Measurements from ENCODE around the gene WDR47.
"Not testable (repeated sequence)": the region's sequence is repeated elsewhere in the genome, so short reads cannot be mapped to it uniquely, and the experiment has no call there.

WDR47 gene

DNA sequence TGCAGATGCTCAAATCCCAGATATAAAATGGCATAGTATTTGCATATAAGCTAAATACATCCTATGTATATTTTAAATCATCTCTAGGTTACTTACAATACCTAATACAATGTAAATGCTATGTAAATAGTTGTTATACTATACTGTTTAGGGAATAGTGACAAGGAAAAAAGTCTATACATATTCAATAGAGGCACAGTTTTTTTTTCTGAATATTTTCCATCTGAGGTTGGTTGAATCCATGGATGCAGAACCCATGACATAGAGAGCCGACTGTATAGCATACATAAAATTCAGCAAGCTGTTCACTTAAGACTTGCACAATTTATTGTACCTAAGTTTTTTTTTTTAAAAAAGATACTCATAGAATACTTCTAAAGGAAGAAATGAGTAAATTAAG is 27.4 kb upstream of the WDR47 start:
- no peak overlapping the region for H3K4me3 ChIP-seq (ENCODE audit: low read depth, low read length)
- TF ChIP-seq, protein P1, sequence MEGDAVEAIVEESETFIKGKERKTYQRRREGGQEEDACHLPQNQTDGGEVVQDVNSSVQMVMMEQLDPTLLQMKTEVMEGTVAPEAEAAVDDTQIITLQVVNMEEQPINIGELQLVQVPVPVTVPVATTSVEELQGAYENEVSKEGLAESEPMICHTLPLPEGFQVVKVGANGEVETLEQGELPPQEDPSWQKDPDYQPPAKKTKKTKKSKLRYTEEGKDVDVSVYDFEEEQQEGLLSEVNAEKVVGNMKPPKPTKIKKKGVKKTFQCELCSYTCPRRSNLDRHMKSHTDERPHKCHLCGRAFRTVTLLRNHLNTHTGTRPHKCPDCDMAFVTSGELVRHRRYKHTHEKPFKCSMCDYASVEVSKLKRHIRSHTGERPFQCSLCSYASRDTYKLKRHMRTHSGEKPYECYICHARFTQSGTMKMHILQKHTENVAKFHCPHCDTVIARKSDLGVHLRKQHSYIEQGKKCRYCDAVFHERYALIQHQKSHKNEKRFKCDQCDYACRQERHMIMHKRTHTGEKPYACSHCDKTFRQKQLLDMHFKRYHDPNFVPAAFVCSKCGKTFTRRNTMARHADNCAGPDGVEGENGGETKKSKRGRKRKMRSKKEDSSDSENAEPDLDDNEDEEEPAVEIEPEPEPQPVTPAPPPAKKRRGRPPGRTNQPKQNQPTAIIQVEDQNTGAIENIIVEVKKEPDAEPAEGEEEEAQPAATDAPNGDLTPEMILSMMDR (IDR thresholded peaks at IDR 0.05; ENCODE audit: borderline replicate concordance, insufficient read depth, low read depth, low read length): no peak

DNA sequence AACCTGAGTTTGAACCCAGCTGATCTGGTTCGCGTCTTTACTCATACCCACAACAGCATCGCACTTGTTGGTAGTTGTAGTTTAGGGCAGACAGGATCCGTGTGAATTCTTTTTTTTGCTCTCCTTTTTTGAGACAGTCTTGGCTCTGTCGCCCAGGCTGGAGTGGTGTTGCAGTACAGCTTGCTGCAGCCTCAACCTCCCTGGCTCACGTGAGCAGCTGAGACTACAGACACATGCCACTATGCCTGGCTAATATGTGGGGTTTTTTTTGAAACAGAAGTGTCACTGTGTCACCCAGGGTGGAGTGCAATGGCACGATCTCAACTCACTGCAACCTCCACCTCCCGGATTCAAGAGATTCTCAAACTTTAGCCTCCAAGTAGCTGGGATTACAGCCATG is 26.0 kb upstream of the WDR47 start:
- no peak overlapping the region for H3K4me3 ChIP-seq (ENCODE audit: low read depth, low read length)
- TF ChIP-seq, protein P1 (IDR thresholded peaks at IDR 0.05; ENCODE audit: borderline replicate concordance, insufficient read depth, low read depth, low read length): no peak

DNA sequence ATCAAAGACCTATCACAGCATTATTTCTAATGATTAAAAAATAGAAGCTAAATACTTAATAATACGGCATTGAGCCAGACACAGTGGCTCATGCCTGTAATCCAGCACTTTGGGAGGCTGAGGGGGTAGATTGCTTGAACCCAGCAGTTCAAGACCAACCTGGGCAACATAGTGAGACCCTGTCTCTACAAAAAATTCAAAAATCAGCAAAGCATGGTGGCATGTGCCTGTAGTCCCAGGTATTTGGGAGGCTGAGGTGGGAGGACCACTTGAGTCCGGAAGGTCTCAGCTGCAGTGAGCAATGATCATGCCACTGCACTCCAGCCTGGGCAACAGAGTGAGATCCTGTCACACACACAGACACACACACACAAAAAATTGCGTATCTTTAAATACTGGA is 23.2 kb upstream of the WDR47 start:
- H3K4me3 ChIP-seq (ENCODE audit: low read depth, low read length): no peak overlapping the region
- TF ChIP-seq, protein P1 (IDR thresholded peaks at IDR 0.05; ENCODE audit: borderline replicate concordance, insufficient read depth, low read depth, low read length): no peak

DNA sequence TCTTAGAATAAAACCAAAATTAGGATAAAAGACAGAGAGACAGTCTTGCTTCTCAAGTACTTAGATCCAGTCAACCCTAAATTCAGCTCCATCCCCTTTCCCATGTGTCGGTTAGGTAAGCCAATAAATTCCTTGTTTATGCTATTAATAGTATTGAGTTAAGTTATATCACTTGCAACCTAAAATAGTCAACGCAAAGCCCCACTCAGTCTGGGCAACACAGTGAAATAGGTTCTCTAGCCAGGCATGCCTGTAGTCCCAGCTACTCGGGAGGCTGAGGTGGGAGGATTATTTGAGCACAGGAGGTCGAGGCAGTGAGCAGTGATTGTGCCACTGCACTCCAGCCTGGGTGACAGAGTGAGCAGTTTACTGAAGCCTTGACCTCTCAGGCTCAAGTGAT is 19.3 kb upstream of the WDR47 start:
- TF ChIP-seq, protein P1 (IDR thresholded peaks at IDR 0.05; ENCODE audit: borderline replicate concordance, insufficient read depth, low read depth, low read length): no peak
- H3K4me3 ChIP-seq (ENCODE audit: low read depth, low read length): no peak overlapping the region

DNA sequence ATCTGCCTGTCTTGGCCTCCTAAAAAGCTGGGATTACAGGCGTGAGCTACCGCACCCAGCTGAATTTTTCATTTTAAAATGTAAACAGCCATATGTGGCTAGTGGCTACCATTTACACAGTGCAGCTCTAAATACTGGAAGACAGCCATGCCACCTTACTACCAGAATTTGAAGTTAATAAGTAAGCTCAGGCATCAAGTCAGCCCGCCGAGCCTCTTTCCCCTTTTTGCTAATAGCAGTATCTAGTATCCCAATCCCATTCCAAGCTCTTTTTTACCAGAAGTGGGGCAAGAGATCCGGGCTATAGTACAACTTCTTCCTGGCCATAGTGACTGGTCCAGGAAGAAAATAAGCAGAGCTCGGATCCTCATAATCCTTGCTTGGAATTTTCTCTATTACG is 18.8 kb upstream of the WDR47 start:
- no peak overlapping the region for H3K4me3 ChIP-seq (ENCODE audit: low read depth, low read length)
- TF ChIP-seq, protein P1 (IDR thresholded peaks at IDR 0.05; ENCODE audit: borderline replicate concordance, insufficient read depth, low read depth, low read length): no peak

DNA sequence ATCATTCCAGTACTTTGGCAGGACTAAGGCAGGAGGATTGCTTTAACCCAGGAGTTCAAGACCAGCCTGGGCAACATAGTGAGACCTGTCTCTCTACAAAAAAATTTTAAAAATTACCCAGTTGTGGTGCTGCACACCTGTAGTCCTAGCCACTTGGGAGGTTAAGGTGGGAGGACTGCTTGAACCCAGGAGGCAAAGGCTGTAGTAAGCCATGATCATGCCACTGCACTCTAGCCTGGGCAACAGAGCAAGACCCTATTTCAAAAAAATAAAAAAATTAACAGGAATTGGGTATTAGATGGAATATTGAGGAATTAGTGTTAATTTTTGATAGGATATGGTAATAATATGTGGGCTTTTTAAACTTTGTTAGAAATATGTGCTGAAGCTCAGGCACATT is 17.1 kb upstream of the WDR47 start:
- TF ChIP-seq, protein P1 (IDR thresholded peaks at IDR 0.05; ENCODE audit: borderline replicate concordance, insufficient read depth, low read depth, low read length): no peak
- H3K4me3 ChIP-seq (ENCODE audit: low read depth, low read length): no peak overlapping the region

DNA sequence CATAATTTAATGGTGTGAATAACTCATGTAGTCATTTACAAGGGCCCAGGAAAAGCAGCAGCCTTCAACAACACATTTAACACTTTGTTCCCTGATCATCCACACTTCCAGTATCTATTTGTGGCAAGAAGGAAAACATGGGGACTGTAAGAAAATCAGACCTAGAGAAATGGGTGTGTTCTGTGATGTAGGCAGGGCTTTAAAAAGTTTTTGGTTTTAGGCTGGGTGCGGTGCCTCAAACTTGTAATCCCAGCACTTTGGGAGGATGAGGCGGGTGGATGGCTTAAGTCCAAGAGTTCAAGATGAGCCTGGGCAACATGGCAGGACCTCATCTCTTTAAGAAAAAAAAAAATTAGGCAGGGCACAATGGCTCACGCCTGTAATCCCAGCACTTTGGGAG is 14.2 kb upstream of the WDR47 start:
- TF ChIP-seq, protein P1 (IDR thresholded peaks at IDR 0.05; ENCODE audit: borderline replicate concordance, insufficient read depth, low read depth, low read length): no peak
- no peak overlapping the region for H3K4me3 ChIP-seq (ENCODE audit: low read depth, low read length)

DNA sequence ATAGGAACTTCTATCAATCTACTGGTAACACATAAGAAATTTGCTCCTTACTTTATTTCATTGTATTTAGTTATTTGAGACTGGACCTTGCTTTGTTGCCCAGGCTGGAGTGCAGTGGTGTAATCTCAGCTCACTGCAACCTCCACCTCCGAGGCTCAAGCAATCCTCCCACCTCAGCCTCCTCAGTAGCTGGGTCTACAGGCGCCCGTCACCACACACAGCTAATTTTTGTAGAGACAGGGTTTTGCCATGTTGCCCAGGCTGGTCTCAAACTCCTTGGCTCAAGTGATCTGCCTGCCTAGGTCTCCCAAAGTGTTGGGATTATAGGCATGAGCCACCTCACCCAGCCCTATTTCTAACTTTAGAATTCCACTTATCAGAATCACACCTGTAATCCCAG is 10.2 kb upstream of the WDR47 start:
- H3K4me3 ChIP-seq (ENCODE audit: low read depth, low read length): not testable (repeated sequence)

Data from GM12875 (cell line).